ENCODE measurements around the gene RALGDS. TPM values are rescaled to one million over a fixed set of nuclear protein-coding genes. Genes with fewer than 3 reads are reported as not detected.

Gene RALGDS
- total and polyA plus RNA-seq, 4 donors, result 67.4 to 134 (median 99.4) TPM

DNA sequence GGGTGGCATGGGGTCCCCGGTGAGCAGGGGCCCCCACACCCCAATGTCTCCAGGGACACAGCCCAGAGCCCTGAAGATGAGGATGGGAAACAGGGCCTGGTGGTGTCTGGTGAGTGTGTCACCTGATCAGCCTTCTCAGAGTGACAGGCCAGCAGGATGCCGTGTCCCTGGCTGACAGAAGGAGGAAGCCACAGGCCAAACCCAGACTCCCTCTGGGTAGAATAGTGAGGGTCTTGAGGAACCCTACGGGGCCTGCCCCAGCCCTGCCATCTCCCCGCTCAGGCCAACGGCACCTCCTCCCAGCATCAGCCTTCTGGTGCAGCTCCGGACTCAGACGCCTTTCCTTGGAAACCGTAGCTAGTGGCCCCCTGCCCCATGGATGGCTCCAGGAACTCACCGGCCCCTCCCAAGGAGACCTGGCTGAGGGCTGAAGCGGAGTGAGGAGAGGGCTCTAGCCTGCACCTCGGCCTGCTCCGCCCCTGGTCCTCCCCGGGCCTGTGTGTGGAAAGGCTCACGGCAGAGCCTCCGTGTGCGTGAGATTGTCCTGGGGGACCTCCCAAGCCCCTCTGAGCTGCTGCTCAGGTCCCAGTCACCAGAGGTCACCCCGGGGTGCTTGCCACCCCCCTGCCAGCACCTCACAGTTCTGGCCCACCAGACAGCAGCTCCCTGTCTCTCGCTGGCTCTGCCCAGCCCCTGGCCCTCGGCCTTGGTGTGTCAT, 6.0 kb downstream of the RALGDS start:
- 81% methylated on average over 14 of the region's 19 CpGs for WGBS (ENCODE audit: insufficient coverage)
- no peak overlapping the region for H3K4me3 ChIP-seq (ENCODE audit: low read depth, low read length)

DNA sequence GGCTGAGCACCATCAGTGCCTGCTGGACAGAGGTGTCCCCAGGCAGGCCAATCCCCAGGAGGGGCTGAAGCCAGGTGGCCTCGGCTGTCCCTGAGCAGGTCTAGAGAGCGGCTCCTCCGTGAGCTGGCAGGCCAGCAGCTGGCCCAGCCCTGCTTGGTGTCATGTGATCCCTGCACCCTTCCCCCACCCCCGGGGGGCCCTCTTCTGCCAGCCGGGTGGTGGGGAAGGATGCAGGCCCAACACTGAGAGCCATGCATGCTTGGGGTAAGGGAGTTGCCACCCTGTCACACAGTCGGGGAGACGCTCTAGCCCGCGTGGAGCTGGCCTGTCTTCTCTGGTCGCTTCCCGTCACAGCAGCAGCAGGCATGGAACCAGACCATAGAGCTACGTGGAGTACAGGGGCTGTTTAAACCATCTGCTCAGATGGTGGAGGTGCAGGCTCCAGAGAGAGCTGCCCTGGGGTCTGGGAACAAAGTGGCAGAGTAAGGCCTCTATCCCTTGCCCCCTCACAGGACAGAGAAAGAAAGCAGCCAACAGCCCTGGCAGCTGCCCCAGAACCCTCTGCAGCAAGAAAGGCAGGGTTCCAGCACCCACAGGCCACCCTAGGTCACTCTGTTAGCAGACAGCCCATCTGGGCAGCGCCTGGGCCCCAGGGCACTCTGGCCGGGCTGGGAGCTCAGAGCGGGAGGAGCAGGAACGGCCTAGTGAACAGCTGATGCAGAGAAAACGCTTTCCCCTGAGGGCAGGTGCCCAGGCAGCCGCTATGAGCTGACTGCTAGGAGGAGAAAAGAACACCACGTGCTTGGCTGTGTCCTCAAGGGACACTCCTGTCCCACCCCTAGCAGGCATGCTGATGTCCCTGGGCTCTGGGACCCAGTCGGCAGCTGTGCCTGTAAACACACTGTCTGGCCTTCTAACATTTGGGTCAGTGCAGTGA, 6.8 kb downstream of the RALGDS start:
- DNase-seq (ENCODE audit: low read depth in 4 of 6, low spot score in 6 of 6), result peak in 2 of 6 donors; percentile 27 to 34
- peaks cover 83% of the 10 kb centered on the region for H3K36me3 ChIP-seq (ENCODE audit: control insufficient read depth, insufficient read depth, low read length)
- WGBS (ENCODE audit: insufficient coverage), result 36% methylated on average over 18 of the region's 20 CpGs
- H3K4me3 ChIP-seq (ENCODE audit: low read depth, low read length), result no peak overlapping the region
- peak overlapping the region; percentile 43 for H3K27ac ChIP-seq (ENCODE audit: low read depth, low read length)
- peaks cover 69% of the 10 kb centered on the region for H3K4me1 ChIP-seq (ENCODE audit: control insufficient read depth, insufficient read depth, low read length)
- H3K27me3 ChIP-seq (ENCODE audit: control insufficient read depth, insufficient read depth, low read length), result no peaks in the 10 kb centered on the region
- H3K9me3 ChIP-seq (ENCODE audit: control insufficient read depth, insufficient read depth, low read length), result no peaks in the 10 kb centered on the region

More for the DNA sequence above, 6.0 kb downstream of the RALGDS start:
- Histone ChIP-seq H3K9me3 (ENCODE audit: control insufficient read depth, insufficient read depth, low read length) (no peaks in the 10 kb centered on the region), H3K27ac (ENCODE audit: low read depth, low read length) (peak overlapping the region; percentile 43), H3K4me1 (ENCODE audit: control insufficient read depth, insufficient read depth, low read length) (peaks cover 77% of the 10 kb centered on the region), H3K27me3 (ENCODE audit: control insufficient read depth, insufficient read depth, low read length) (no peaks in the 10 kb centered on the region), H3K36me3 (ENCODE audit: control insufficient read depth, insufficient read depth, low read length) (peaks cover 75% of the 10 kb centered on the region)
- no peak for DNase-seq (ENCODE audit: low read depth in 4 of 6, low spot score in 6 of 6)

DNA sequence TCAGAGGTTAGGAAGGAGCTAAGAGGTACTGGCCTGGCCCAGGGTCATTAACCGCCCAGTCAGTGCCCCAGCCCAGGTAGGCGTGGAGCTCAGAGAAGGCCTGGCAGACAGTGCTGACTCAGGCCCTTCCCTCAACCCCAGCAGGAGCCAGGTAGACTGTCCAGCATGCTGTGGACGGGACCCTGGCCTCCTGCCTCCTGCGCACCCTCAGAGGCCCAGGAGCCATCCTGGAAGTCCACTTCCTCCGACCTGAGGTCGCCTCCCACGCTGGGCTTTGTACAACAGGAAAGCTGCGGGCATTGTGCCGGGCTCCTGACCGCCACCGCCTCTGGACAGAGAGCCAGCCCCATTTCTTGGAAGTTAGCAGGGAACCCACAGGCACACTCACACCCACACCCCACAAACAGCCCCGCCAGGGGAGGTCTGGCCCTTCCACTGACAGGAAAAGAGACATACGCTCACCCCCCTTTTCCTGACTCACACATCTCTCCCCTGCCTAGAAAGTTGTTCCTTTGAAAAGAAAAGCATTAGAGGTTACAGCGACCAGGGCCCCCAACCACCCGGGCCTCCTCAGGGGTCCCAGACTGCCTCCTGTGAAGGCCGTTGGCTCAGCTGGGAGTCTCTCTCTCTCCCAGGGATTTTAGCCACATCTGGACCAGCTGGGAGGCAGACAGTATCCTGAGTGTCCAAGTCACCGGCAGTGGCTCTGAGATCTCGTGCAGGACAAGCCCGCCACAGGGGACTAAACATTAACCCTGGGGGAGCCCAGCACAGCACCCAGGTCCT, 7.7 kb downstream of the RALGDS start:
- H3K27me3 ChIP-seq (ENCODE audit: control insufficient read depth, insufficient read depth, low read length), result no peaks in the 10 kb centered on the region
- H3K27ac ChIP-seq (ENCODE audit: low read depth, low read length), result peak overlapping the region; percentile 43
- DNase-seq (ENCODE audit: low read depth in 4 of 6, low spot score in 6 of 6), result no peak
- H3K9me3 ChIP-seq (ENCODE audit: control insufficient read depth, insufficient read depth, low read length), result no peaks in the 10 kb centered on the region
- peaks cover 87% of the 10 kb centered on the region for H3K36me3 ChIP-seq (ENCODE audit: control insufficient read depth, insufficient read depth, low read length)
- WGBS (ENCODE audit: insufficient coverage), result 64% methylated on average over 19 of the region's 19 CpGs
- H3K4me1 ChIP-seq (ENCODE audit: control insufficient read depth, insufficient read depth, low read length), result peaks cover 60% of the 10 kb centered on the region
- H3K4me3 ChIP-seq (ENCODE audit: low read depth, low read length), result no peak overlapping the region

DNA sequence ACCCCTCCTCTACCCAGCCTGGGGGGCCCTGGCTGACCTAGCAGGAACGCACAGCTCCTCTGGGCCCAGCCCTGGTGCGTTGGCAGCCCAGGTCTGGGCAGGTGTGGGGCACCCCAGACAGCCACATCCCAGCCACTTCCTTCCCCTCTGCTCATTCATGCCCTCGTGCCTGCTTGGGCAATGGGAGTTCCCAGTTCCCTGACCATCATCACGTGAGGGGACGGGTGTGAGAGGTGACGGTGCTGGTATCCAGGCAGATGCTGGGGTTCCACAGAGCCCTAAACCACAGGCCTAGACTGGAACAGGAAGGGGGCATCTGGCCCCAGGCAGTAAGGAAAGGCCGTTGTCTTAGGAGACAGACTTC, 8.4 kb downstream of the RALGDS start:
- Histone ChIP-seq H3K36me3 (ENCODE audit: control insufficient read depth, insufficient read depth, low read length) (peaks cover 94% of the 10 kb centered on the region), H3K4me3 (ENCODE audit: low read depth, low read length) (no peak overlapping the region), H3K4me1 (ENCODE audit: control insufficient read depth, insufficient read depth, low read length) (peaks cover 53% of the 10 kb centered on the region), H3K27me3 (ENCODE audit: control insufficient read depth, insufficient read depth, low read length) (no peaks in the 10 kb centered on the region), H3K9me3 (ENCODE audit: control insufficient read depth, insufficient read depth, low read length) (no peaks in the 10 kb centered on the region), H3K27ac (ENCODE audit: low read depth, low read length) (no peak overlapping the region)
- 80% methylated on average over 4 of the region's 7 CpGs for WGBS (ENCODE audit: insufficient coverage)
- DNase-seq (ENCODE audit: low read depth in 4 of 6, low spot score in 6 of 6), result no peak

DNA sequence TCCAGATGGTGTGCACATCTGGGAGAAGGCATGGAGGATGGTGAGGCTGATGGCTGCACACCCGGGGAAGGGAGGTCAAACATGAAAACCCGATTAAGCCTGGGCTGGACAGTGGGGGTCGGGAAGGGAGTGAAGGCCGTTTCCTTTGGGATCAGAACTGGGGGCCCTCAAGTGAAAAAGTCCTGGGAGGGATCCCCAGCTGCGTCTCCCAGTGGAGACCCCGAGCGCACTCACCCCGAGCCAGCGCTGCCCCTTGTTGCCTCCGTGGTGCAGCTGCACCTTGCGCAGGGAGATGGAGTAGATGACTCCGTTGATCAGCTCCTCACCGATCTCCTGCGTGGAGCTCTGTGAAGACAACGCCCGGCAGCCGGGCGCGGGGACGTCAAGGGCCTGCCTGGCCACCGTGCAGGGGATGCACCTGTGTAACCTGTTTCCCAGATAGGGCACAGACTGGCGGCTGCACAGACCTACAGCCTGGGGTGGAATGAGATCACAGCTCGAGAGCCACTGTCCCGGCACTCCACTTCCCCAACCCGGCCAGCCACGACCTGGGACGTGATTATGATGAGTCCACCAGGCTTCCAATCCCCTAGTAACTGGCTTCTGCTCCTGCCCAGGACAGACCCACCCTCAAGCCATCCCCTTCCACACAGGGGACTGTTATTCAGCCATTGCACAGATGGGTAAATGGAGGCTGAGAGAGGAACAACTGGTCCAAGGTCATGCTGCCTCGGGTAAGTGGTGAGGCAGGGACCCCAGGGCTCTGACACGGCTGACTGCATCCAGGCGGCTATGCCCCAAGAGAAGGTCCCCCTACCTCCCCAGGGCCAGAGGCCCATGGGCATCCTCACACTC, 9.0 kb downstream of the RALGDS start:
- WGBS (ENCODE audit: insufficient coverage), result 95% methylated on average over 29 of the region's 30 CpGs
- no peaks in the 10 kb centered on the region for H3K27me3 ChIP-seq (ENCODE audit: control insufficient read depth, insufficient read depth, low read length)
- DNase-seq (ENCODE audit: low read depth in 4 of 6, low spot score in 6 of 6), result no peak
- peaks cover 100% of the 10 kb centered on the region for H3K36me3 ChIP-seq (ENCODE audit: control insufficient read depth, insufficient read depth, low read length)
- no peak overlapping the region for H3K27ac ChIP-seq (ENCODE audit: low read depth, low read length)
- no peak overlapping the region for H3K4me3 ChIP-seq (ENCODE audit: low read depth, low read length)
- peaks cover 47% of the 10 kb centered on the region for H3K4me1 ChIP-seq (ENCODE audit: control insufficient read depth, insufficient read depth, low read length)
- no peaks in the 10 kb centered on the region for H3K9me3 ChIP-seq (ENCODE audit: control insufficient read depth, insufficient read depth, low read length)

DNA sequence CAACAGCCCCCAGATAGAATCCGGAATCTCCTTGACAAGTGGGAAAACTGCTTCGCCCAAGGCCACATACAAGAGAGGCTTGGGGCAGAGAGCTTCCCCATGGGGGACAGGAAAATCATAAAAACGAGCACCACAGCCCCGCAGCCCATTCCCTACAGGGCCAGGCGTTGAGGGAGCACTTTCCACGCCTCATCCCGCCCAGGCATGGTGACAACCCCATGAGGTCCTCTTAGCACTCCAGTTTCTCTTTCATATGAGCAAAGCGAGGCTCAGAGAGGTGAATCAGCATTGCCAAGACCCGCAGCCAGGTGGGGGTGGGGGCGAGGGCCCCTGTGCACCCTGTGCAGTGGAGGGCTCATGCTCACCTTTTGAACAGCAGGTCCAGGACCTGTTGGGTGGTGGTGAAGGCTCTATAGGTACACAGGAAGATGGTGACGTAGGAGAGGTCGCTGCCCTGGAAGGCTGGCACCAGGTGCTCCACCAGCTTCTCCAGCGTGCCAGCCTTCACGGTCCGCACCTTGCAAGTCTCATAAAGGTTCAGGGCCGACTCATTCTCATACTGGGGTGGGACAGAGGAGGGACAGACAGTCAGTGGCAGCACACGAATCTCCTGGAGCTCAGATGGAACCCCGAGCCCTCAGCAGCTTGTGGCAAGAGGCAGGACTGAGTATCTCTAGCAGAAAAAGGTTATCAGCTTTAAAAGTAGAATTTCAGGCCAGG, 10.9 kb downstream of the RALGDS start:
- H3K9me3 ChIP-seq (ENCODE audit: control insufficient read depth, insufficient read depth, low read length), result no peaks in the 10 kb centered on the region
- WGBS (ENCODE audit: insufficient coverage), result 97% methylated on average over 18 of the region's 18 CpGs
- no peaks in the 10 kb centered on the region for H3K27me3 ChIP-seq (ENCODE audit: control insufficient read depth, insufficient read depth, low read length)
- H3K4me1 ChIP-seq (ENCODE audit: control insufficient read depth, insufficient read depth, low read length), result peaks cover 27% of the 10 kb centered on the region
- H3K27ac ChIP-seq (ENCODE audit: low read depth, low read length), result no peak overlapping the region
- no peak for DNase-seq (ENCODE audit: low read depth in 4 of 6, low spot score in 6 of 6)
- H3K36me3 ChIP-seq (ENCODE audit: control insufficient read depth, insufficient read depth, low read length), result peaks cover 99% of the 10 kb centered on the region
- H3K4me3 ChIP-seq (ENCODE audit: low read depth, low read length), result no peak overlapping the region

DNA sequence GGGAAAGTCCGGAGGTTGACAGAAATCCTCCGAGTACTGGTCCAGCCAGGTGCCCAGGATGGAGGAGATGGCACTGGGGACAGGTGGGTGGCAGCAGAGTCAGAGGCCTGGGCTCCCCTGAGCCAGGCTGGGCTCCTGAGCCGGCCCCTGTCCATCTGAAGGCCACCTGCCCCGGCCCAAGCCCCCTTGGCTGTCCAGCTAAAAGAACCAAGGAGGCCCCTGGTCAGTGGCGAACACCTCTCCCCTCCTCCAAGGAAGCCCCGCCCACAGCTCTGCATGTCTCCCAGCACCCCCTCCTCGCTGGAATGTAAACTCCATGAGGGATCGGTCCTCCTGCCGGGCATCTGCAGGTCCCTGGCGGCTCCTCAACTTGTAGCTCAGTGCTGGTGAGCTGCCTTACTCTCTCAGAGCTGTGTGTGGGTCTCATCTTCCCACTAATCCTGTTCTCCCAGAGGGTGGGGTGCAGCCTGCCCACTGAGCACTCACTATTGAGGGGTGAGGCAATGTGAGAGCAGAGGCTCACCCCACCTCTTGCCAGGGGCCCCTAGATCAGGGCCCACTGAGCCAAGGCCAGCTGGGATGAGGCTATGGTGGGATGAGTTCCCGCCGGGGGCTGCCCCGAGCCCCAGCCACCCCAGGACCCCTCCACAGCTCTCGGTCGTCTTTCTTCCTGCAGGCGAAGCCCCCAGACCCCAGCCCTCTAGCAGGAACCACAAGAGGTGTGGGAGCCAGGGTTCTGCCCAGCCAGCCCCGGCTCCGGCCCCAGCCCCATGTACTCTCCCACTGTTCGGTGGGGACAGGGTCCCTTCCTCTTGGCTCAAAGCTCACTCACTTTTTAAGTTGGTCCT, 12.0 kb downstream of the RALGDS start:
- Histone ChIP-seq H3K36me3 (ENCODE audit: control insufficient read depth, insufficient read depth, low read length) (peaks cover 99% of the 10 kb centered on the region), H3K4me1 (ENCODE audit: control insufficient read depth, insufficient read depth, low read length) (peaks cover 17% of the 10 kb centered on the region), H3K27me3 (ENCODE audit: control insufficient read depth, insufficient read depth, low read length) (no peaks in the 10 kb centered on the region), H3K27ac (ENCODE audit: low read depth, low read length) (no peak overlapping the region), H3K9me3 (ENCODE audit: control insufficient read depth, insufficient read depth, low read length) (no peaks in the 10 kb centered on the region), H3K4me3 (ENCODE audit: low read depth, low read length) (no peak overlapping the region)
- no peak for DNase-seq (ENCODE audit: low read depth in 4 of 6, low spot score in 6 of 6)
- 92% methylated on average over 13 of the region's 19 CpGs for WGBS (ENCODE audit: insufficient coverage)
